NCI-H2227 (cell line): ENCODE measurements around the gene TBC1D16.
A peak's percentile ranks its signal among the peaks of the same experiment; 100 is the strongest.
"Not testable (repeated sequence)": the region's sequence is repeated elsewhere in the genome, so short reads cannot be mapped to it uniquely, and the experiment has no call there.

Experiments
- DNase-seq: peaks from one replicate; lab custom pipeline; 2025; ENCODE audit not compliant: unreplicated experiment; lab: John Stamatoyannopoulos, UW

Gene TBC1D16

GRCh38 chr17:79977161-79977631 is 58.5 kb downstream of the TBC1D16 start:
- DNase-seq, result no peak

- no peak for DNase-seq
Observed at GRCh38 chr17:79976451-79976850, 59.2 kb downstream of the TBC1D16 start.

- no peak for DNase-seq
Observed at GRCh38 chr17:79975498-79976134, 60.1 kb downstream of the TBC1D16 start.

GRCh38 chr17:79974566-79975497 is 60.8 kb downstream of the TBC1D16 start:
- DNase-seq, result no peak

DNA sequence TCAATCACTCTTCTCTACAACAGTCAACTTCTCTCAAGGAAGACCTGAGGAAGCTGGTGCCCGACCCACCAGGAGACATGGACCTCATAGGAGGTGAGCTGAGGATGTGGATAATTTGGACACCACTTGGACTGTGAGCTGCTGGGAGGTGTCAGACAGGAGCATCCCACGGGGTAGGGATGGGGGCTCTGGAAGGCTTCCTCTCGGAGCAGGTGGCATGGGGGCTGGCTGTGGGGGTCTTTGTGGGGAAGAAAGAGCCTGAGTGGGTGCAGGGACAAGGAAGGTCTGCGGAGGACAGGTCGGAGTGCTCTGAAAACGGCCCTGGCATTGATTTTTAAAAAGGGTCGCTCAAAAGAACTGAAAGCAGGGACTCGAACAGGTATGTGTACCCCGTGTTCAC is 64.0 kb downstream of the TBC1D16 start:
- no peak for DNase-seq

DNA sequence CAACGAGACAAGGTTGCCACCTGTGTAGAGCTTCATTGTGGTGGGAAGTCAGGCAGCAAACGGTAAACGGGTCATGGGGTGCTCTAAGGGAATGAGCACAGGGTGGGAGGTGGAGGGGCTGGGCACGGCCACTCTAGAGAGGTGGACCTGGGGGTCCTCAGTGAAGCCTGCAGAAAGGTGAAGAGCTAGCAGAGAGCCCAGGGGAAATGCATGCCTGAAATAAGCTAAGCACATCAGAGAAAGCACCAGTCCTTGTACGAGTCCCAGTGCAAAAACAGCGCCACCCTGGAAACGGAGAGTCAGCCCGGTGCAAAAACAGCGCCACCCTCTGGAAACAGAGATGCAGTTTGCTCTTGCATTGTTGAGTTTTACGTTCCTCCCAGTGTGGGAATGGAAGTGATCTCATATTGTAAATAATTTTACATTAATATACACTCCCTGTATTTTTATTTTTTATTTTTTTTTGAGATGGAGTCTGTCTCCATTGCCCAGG is 65.0 kb downstream of the TBC1D16 start:
- DNase-seq, result peak; percentile 46

- DNase-seq, result no peak
Observed at GRCh38 chr17:79969906-79970305, 65.8 kb downstream of the TBC1D16 start.

DNA sequence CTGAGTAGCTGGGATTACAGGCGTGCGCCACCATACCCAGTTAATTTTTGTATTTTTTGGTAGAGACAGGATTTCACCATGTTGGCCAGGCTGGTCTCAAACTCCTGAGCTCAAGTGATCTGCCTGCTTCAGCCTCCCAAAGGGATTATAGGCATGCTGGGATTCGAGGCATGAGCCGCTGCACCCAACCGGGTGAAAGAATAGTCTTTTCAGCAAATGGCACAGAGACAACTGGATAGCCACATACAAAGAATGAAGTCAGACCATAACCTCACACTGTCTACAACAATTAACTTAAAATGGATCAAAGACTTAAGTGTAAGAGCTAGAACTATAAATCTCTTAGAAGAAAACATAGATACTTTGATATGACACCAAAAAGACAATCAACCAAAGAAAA is 67.6 kb downstream of the TBC1D16 start:
- no peak for DNase-seq

- DNase-seq, result no peak
Observed at GRCh38 chr17:79966681-79967080, 69.0 kb downstream of the TBC1D16 start.

GRCh38 chr17:79965806-79966205 is 69.9 kb downstream of the TBC1D16 start:
- no peak for DNase-seq

DNA sequence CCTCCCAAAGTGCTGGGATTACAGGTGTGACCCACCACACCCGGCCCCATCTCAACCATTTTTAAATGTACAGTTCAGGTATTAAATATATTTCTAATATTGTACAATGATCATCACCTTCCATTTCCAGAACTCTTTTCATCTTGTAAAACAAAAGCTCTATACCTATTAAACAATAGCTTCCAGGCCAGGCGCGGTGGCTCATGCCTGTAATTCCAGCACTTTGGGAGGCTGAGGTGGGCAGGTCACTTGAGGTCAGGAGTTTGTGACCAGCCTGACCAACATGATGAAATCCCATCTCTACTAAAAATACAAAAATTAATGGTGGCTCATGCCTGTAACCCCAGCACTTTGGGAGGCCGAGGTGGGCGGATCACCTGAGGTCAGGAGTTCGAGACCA is 73.2 kb downstream of the TBC1D16 start:
- DNase-seq, result not testable (repeated sequence)

DNA sequence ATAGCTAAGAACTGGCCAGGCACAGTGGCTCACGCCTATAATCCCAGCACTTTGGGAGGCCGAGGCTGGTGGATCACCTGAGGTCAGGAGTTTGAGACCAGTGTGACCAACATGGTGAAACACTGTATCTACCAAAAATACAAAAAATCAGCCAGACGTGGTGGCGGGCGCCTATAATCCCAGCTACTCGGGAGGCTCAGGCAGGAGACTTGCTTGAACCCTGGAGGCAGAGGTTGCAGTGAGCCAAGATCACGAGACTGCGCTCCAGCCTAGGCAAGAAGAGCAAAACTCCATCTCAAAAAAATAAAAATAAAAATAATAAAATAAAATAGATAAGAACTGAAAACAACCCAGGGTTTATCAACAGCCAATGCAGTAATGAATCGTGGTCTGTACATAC is 74.1 kb downstream of the TBC1D16 start:
- DNase-seq, result not testable (repeated sequence)

DNA sequence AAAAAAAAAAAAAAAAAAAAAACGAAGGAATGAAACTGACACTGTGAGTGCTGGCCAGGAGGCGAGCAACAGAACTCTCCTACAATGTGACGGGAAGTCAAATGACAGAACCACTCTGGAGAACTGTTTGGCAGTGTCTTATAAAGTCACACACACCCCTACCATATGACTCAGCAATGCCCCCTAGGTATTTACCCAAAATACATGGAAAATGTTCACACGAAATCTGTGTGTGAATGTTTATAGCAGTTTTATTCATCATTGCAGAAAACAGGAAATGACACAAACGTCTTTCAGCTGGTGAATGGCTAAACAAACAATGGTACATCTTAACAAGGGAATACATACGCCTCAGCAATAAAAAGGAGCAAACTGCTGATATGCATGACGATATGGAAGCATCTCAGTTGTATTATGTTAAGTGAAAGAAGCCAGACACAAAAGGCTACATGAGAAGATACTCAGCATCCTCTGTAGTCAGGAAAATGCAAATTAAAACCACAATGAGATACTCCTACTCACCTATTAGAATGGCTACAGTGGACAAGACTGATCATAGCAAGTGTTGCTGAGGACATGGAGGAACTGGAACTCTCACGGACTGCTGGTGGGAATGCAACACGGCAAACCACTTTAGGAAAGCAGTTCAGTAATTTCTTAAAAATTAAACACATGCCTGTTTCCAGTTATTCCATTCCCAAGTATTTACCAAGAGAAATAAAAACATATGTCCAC is 74.7 kb downstream of the TBC1D16 start:
- no peak for DNase-seq

DNA sequence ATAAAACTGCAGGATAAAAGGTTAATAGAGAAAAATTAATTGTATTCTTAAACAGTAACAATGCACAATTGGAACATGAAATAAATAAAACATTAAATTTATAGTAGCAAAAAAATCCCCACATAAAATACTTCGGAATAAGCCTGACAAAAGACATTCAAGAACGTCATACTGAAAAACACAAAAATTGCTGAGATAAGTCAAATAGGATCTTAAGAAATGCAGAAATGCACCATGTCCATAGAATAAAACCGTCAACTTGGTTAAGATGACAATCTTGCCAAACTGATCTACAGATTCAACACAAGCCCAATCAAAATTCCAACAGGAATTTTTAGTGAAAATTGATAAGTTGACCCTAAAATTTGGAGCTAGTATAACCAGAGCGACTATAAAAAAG is 76.6 kb downstream of the TBC1D16 start:
- no peak for DNase-seq

DNA sequence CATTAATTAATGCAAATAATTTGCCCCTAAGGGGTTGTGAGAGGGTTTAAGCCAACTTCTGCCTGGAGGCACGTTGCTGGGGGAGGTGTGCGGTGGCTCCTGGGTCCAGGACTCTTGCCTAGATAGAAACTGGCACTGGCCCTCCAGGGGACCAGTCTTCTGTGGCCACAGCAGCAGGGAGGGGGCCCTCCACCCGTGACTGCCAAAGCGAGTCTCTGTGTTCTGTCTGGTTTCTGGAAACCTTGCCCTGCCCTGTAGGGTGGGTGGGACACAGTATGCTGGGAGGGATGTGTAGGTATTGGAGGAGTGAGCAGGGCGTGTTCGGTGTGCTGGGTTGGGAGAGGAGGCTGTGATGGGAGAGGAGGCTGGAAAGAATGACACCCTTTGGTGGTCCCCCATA is 78.8 kb downstream of the TBC1D16 start:
- DNase-seq, result no peak

- not testable (repeated sequence) for DNase-seq
Observed at GRCh38 chr17:79956441-79956735, 79.3 kb downstream of the TBC1D16 start.

- no peak for DNase-seq
Observed at GRCh38 chr17:79955691-79956440, 79.8 kb downstream of the TBC1D16 start.

DNA sequence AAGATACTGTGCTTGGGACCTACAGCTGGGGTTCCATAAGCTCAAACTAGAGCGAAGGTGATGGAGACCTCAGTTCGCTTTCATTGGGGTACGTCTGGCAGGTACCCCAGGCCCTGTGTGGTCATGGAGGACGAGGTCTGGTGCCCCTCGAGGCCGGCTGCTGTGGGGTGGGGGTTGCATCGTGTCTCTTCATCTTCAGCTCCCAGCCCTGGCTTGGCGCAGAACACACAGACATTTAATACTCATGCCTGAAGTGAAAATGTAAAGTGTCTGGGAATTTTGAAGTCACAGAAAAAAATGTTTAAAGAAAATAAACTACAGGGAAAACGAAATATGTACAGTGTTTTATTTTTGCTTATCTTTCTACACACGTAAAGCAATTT is 80.5 kb downstream of the TBC1D16 start:
- DNase-seq, result no peak

DNA sequence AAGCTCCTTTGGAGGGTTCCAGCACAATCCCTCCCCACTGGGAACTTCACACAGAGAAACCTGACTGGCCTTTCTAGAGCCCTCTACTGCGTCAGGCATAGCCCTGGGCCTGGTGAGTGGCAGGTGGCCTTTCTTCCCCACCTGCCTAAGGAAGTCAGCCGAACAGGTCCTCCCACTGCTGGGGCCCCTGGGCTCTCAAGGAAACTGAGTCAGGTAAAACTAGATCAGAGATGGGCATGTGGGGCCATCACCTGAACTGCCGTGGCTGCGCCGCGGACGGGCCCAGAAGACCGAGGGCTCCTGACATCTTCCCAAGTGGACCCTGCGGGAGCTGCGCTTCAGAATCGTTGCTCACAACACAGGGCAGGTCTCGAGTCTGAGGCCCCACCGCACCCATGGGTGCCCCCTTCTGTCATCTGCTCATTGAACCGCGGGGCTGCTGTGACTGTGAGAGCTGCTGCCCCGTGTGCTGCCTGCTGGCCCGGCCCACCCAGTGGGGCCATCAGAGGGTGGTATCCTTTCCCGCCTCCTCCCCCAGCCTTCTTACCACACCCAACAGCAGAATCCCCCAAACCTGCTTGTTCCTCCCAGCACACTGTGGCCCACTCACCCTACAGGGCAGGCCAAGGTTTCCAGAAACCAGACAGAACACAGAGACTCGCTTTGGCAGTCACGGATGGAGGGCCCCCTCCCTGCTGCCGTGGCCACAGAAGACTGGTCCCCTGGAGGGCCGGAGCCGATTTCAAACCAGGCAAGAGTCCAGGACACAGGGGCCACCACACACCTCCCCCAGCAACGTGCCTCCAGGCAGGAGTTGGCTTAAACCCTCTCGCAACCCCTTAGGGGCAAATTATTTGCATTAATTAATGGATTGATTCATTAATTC is 81.1 kb downstream of the TBC1D16 start:
- DNase-seq, result no peak

DNA sequence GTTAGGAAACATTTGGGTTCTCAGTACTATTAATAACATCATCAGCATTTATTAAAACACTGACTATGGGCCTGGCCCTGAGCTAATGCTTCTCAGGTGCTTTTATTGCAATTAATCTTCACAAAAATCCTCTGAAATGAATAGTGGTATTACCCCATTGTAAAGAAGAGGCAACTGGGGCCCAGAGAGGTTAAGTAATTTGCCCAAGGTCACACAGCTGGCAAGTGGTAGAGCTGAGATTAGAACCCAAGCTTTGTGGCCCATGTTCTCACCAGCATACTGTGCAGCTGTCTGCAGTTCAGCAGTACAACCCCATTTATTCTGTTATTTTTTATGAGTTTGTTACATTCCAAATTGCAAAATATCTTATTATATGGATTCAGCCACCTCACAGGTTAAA is 82.3 kb downstream of the TBC1D16 start:
- no peak for DNase-seq
